Keratinocyte (primary cell): ENCODE results near the gene GLRX3.

Source experiments
- EZH2 ChIP-seq: IDR thresholded peaks from one replicate; pipeline ENCODE4 v1.6.1; 2012; ENCODE audit warnings: inconsistent platforms, mild to moderate bottlenecking, low read length, moderate library complexity
- TF ChIP-seq, protein P1 (sequence below), 3 experiments: IDR thresholded peaks in 1 of 3; conservative IDR thresholded peaks in 1 of 3; optimal IDR thresholded peaks in 1 of 3; 2 replicates in 2 of 3; 3 replicates in 1 of 3; pipeline versions ENCODE3 to v1.5.1; 2011; ENCODE audit warnings: low read length in 3 of 3, mild to moderate bottlenecking in 3 of 3, moderate library complexity in 2 of 3, control low read depth in 1 of 3, inconsistent platforms in 1 of 3; ENCODE audit not compliant: insufficient read depth in 2 of 3; ENCODE audit errors: extremely low read depth in 1 of 3

DNA sequence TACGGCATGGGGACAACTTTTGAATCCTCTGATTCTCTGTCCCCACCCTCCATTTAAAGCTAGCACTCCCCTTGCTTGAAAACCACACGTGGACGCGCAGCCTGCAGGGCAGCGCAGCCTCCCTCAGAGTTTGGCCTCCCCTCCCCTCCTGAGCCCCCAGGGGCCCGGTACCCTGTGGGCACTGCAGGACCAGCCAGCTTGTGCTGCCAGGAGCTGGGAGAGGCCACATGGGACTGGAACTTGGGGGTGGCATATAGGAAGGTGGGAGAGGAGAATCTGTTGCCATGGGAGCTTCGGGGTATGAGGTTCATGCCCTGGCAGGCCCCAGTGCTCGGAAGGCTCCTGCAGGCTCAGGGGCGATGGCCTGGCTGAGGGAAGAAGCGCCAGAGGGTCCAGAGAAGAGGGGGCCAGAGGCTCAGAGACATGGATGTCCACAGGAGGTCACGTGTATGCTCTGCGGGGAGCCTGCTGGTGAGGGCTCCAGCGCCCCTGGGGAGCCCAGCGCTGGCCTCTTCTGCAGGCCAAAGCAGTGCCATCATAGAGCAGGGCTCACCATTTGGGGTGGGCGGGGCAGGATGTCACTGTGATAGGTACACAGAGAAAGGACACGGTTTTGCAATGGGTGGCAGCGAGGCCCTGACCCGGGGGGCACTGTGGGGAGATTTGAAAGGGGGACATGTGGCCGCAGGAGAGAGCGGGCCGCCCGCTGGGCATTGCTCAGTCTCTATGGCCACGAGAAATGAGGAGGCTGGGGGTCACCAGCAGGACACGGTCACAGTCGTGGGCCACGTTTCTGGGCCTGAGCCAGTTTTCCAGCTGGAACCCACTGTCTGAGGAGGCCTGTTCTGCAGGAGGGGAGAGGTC lies 64.2 kb downstream of the GLRX3 start:
- TF ChIP-seq, protein P1, sequence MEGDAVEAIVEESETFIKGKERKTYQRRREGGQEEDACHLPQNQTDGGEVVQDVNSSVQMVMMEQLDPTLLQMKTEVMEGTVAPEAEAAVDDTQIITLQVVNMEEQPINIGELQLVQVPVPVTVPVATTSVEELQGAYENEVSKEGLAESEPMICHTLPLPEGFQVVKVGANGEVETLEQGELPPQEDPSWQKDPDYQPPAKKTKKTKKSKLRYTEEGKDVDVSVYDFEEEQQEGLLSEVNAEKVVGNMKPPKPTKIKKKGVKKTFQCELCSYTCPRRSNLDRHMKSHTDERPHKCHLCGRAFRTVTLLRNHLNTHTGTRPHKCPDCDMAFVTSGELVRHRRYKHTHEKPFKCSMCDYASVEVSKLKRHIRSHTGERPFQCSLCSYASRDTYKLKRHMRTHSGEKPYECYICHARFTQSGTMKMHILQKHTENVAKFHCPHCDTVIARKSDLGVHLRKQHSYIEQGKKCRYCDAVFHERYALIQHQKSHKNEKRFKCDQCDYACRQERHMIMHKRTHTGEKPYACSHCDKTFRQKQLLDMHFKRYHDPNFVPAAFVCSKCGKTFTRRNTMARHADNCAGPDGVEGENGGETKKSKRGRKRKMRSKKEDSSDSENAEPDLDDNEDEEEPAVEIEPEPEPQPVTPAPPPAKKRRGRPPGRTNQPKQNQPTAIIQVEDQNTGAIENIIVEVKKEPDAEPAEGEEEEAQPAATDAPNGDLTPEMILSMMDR (optimal IDR thresholded peaks at IDR 0.05 in 1 of 3, IDR thresholded peaks at IDR 0.05 in 1 of 3, conservative IDR thresholded peaks at IDR 0.05 in 1 of 3; ENCODE audit: extremely low read depth in 1 of 3, insufficient read depth in 2 of 3, low read length in 3 of 3): no peak
- no peak for TF ChIP-seq EZH2
